ENCODE measurements around the gene FGR.
"Not testable (repeated sequence)": the region's sequence is repeated elsewhere in the genome, so short reads cannot be mapped to it uniquely, and the experiment has no call there.

Gene FGR

GRCh38 chr1:27634177-27634984, 604 bp downstream of the FGR start:
- DNase-seq (ENCODE audit: low spot score) = no peak

DNA sequence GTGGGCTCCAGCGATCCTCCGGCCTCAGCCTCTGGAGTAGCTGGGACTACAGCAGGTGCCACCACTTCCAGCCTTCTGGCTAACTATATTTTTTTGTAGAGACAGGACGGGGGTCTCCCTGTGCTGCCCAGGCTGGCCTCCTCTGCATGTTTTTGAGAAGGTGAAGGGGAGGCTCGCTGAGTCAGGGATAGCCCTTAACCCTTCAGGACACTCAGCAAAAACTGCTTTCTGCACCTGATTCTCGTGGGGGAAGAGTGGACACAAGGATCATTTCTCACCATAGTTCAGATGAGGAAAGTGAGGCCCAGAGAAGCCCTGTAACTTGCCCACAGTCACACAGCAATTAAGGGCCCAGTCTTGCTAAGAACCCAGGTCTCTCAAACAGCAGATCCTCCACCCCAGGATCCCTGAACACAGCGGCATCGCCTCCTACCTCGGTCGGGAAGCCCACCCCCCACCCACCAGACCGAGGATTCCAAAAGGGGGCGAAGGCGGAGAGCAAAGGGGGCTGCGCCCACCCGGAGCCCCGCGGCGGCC, 1.3 kb downstream of the FGR start:
- DNase-seq (ENCODE audit: low spot score) = no peak

- DNase-seq (ENCODE audit: low spot score) = no peak
Measured at GRCh38 chr1:27633298-27633610, 1.7 kb downstream of the FGR start.

DNA sequence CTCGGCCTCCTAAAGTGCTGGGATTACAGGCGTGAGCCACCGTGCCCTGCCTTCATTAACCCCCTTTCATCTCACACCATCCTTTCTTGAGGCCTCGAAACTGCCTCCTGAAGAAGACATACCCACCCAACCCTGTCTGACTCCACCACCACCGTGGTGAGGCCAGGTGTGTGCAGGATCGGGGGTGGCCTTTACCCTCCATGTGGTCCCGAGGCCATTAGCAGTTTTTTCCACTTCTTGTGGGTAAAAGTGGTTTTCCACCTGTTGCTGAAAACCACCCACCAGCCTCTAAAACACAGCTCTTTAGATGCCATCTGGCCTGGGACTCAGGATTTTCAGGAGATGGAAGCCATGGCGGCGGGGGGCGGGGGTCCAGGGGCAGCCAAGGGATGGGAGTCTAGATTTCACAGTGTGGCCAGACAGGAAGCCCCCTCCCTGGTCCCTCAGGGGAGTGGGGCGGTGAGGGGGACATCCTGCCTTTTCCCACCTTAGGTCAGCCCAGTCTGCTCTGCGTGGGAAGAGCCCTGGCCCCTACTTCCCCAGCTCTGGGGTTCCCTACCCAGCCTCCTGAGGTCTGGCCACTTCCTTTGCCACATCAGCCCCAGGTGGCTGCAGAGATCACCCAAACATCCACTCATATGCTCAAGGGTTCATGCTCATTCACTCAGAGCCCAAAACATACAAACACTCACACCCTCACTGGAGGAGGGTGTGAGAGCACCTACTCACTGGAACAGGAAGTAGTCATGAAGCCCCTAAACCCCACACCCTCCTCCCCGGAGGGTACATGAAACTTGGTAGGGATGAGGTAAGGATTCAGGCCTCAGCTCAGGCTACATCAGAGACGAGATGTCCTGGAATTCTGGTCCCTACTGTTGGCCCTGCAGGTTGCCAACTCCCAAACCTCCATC, 2.3 kb downstream of the FGR start:
- no peak for DNase-seq (ENCODE audit: low spot score)

GRCh38 chr1:27630859-27631491, 4.0 kb downstream of the FGR start:
- no peak for DNase-seq (ENCODE audit: low spot score)

- no peak for DNase-seq (ENCODE audit: low spot score)
Measured at GRCh38 chr1:27628712-27629111, 6.3 kb downstream of the FGR start.

GRCh38 chr1:27627733-27628132, 7.3 kb downstream of the FGR start:
- not testable (repeated sequence) for DNase-seq (ENCODE audit: low spot score)

DNA sequence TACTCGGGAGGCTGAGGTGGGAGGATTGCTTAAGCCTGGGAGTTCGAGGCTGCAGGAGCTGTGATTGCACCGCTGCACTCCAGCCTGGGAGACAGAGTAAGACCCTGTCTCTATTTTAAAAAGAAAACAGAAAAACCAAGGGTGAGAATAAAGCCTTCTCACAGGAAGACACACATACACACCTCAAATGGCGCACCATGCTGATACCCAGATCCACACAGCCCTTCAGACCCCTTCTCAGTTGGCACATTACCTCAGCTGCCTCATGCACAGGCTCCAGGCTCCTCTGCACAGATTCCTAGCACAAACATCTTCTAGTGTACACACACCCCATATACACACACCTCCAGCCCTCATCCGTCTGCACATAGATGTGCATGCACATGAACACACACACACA, 7.9 kb downstream of the FGR start:
- DNase-seq (ENCODE audit: low spot score) = no peak

DNA sequence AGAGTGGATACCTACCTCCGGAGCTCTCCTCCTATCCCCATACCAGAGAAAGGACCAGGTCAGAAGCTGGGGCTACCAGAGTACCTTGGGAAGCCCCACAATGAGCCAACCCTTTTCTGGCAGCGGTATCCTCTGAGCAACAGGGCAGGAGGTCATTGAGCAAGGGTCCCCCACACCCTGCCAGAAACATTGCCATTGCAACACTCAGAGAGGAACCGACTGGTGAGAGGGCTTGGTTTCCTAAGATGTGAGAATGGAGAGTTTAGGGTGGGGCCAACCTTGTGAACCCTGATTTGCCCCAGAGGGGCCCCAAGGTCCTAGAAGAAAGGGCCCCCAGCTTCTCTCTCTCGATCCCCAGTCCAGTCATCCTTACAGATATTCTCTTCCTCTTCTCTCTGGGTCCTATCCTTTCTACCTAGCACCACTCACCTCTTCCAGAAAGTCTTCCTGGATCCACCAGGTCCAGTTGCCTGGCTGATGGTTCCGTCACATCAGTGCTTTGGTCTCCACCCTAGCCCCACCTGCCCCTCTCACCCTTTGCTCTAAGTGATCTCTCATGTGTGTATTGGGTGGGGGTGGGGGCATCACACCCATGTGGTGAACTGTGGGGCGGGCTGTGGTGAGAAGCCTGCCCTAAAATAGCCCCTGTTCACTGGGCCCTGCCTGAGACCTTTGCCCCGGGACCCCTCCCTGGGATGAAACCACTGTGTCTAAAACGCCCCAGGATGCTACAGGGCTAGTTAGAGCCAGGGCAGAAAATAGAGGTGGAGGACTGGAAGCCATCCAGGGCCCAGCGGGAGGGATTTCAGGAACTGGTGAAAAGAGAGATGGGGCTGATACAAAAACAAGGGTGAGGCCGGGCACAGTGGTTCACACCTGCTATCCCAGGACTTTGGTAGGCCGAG, 8.7 kb downstream of the FGR start:
- DNase-seq (ENCODE audit: low spot score) = no peak

GRCh38 chr1:27624467-27625178, 10.4 kb downstream of the FGR start:
- DNase-seq (ENCODE audit: low spot score) = no peak

DNA sequence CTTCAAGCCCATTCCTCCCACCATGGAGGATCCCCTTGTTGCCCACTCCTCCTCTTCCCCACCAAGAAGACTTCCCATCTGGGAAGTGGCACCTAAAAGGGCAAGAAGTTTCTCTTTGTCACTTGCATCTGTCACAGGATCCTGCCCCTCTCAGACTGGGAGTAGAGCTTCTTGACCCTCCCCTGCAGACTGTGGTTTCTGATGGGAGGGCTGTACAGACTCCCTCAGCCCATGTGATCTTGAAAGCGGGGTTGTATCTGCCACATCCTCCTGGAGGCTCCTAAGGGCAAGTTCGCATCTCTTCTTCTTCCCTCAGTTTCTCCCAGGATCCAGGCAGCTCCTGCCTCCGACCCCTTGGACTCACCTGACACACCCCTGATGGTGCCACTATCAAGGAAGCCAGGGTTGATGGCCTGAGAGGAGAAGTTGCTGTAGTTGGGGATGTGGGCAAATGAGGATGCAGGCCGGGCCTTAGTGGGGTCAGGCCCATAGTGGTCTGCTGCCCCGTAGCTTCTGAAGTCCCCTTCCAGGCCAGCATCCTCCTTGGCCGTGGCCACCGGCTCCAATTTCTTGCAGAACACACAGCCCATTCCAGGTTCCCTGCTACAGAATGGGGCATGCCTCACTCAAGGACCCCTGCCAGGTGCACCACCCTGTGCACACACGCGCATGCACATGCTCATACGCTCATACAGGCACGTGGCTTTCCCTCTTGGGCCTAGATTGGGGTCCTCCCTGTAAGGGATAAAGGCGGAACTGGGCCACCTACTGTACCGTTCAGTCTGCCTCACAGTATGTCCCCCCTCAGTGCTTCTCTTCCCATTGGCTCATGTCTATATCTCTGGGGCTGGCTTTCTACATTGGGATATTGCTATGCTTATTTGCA, 11.4 kb downstream of the FGR start:
- DNase-seq (ENCODE audit: low spot score) = no peak

- no peak for DNase-seq (ENCODE audit: low spot score)
Measured at GRCh38 chr1:27622828-27623227, 12.2 kb downstream of the FGR start.

- DNase-seq (ENCODE audit: low spot score) = no peak
Measured at GRCh38 chr1:27621051-27621920, 13.7 kb downstream of the FGR start.

GRCh38 chr1:27619782-27620438, 15.1 kb downstream of the FGR start:
- DNase-seq (ENCODE audit: low spot score) = not testable (repeated sequence)

- no peak for DNase-seq (ENCODE audit: low spot score)
Measured at GRCh38 chr1:27618341-27619082, 16.5 kb downstream of the FGR start.

- DNase-seq (ENCODE audit: low spot score) = no peak
Measured at GRCh38 chr1:27617420-27617819, 17.6 kb downstream of the FGR start.

DNA sequence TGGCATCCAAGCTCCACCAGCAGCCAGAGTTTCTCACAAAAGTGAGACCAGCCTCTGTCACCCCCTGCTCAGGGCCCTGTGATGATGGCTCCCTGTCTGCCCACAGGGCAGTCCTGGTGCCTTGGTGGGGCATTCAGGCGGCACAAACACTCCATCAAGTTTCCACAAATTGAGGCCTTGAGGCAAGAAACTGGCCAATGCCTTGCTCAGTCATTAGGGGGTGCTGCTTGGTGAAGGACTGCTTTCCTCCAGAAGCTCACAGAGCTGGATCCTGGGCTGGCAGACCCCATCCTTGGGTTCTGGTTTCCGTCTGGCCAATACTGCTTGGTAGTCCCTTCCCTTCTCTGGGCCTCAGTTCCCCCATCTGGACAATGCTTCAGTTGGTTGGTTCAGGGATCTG, 18.5 kb downstream of the FGR start:
- no peak for DNase-seq (ENCODE audit: low spot score)

Data from putamen (tissue), 1 donor.